GM21447 (cell line): ENCODE results near the gene PPP6R2.

Experiments used
- ATAC-seq: cut with Tn5 transposase; IDR thresholded peaks from one replicate; pipeline ENCODE4 v1.9.1; 2021; ENCODE audit not compliant: unreplicated experiment

Gene PPP6R2

DNA sequence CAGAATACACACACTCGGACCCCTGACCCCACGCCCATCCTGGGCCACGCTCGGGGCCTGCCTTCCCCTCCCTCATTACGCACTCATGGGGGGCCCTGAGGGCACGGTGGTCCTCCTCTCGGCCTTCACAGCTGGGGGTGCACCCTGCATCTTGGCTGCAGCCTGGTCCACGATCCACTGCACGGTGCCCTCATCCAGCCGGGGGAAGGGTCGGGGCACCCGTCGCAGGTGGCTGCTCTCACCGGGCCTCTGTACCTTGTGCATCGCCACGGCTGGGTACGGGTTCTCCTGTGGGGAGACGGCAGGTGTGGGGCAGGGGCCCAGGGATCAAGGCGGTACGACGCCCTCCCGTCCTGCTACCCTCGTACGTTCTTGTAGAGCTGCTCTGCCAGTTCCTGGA, 121.3 kb downstream of the PPP6R2 start:
- no peak for ATAC-seq

DNA sequence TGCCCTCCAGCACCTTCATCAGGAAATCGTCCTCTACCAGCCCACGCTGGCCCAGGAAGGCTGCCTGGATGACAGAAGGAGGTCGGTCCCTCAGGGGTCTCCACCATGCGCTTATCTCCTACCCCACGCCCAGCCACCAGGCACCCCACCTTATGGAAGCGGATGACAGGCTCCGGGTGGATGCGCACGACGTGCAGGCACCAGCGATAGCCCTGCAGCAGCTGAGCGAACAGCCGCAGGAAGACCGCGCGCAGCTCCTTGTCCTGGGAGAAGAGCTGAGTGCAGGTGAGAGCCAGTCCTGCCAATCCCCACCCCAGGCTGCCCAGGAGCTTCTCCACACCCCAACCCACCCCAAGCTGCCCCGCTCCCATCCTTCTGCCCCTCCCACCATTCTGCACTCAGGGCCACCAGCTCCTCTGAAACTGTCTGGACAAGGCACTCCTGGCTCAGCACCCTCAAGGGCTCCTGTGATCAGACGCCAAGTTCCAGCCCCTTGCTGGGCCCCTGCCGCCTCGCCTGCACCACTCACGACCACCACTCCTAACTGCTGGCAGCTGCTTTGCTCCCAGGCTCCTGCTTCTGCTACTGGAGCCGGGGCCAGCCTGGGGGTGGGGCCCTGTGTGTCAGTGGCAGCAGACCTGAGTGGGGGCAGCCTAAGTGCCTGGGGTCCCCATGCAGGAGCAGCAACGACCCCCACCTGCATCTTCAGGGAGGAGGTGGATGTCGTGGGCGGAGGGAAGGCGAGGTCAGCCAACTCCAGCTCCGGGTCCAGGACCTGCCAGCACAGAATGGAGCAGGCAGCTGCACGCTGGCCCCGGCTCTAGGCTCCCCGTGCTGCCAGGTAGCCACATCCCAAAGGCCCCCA, 122.2 kb downstream of the PPP6R2 start:
- ATAC-seq, result no peak

DNA sequence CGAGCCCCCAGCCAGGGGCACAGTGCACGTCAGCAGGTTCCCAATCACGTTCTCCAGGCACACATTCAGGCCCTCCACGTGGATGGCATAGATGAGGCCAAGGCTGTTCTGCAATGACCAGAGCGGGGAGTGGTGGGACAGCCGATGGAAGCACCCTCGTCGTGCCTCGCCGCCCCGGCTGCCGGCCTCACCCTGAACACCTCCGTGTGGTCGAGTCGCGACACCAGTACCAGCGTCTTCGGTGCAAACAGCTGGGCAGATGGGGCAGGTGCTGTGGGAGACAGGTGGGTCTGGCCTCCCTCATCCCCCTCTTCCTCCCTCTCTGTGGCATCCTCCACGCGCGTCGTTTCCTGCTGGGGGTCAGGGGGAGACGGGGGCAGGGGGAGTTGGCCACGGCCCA, 124.2 kb downstream of the PPP6R2 start:
- no peak for ATAC-seq

DNA sequence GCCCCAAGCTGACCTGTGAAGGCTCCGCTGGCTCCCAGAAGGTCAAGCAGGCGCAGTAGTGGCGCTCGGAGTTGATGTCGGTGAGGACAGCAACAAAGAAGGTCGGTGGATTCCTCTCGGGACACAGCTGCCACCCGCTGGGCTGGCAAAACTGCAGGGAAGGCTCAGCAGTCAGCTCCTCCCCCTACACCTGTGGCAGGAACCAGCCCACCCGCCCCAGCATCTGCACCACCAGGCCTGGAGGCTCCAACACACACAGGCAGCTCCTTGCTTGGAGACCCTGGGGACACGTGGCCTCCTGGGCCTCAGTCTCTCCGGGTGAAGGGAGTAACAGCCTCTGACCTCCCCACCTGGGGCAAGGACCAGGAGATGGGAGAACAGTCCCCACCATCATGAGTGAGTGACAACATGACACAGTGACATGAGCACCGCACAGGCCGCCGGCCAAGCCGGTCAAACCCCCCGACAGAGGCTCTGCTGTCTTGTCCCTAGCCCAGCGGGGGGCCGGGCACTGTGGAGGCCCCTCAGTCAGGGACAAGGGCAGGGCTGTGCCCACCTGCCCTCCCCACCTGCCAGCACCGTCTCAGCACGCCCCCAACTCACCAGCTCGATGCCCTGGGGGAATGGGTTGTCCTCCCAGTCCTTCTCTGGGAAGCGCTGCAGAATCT, 124.8 kb downstream of the PPP6R2 start:
- no peak for ATAC-seq

DNA sequence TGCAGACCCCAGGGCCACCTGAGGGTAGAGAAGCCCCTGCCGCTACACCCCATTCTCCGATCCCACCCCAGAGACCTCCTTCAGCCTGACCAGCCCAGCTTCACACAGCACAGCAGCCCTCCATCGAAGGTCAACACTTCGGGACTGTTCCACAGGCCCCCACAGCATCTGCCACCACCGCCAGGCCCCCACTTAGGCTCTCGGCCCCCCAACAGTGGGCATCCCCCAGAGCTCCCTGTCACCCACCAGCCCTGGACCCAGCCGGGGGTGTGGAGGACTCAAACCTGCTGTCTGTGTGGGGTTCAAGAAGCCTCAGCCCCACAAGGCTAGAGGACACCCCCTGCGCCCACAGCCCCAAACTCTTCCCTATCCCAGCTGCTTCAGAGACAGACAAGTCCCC, 125.5 kb downstream of the PPP6R2 start:
- ATAC-seq, result no peak

DNA sequence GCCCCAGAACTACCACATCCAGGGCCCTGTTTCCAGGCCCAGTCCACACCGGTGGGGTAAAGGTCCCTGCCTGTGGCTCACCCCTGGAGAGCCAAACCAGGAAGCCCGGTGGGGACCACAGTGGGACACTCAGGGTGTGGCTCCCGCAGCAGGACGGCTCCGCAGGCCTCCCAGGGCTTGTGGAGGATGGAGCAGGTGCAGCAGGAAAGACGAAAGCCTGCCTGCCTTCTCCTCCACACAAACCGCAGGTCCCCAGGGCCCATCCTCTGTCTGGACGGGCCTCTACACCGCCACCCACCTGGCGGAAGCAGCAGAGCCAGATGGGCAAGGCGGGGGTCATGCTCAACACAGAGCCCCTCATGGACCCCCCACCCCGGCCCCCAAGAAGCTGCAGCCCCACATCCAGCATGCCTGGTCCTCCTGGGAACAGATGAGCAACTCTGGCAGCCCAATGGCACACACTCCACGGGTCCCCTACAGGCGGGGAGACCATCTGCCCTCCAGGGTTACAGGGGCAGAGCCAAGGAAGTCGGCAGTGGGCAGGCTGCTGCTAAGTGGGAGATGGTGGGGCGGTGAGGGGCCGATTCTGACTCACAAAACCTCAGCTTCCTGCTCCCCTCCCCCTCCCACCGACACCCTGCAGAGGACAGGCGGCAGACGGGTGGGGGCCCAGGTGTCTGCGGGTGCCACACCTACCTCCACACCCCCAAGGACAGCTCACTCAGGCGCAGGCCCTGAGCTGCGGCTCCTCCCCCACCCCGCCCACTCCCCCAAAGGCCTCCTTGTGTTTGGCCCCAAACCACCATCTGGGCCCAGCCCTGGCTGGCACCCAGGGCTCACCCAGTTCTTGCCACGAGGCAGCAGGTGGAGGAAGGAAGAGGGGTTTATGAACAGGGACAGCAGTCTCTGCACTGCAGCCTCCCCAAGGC, 126.5 kb downstream of the PPP6R2 start:
- ATAC-seq, result peak; percentile 56

DNA sequence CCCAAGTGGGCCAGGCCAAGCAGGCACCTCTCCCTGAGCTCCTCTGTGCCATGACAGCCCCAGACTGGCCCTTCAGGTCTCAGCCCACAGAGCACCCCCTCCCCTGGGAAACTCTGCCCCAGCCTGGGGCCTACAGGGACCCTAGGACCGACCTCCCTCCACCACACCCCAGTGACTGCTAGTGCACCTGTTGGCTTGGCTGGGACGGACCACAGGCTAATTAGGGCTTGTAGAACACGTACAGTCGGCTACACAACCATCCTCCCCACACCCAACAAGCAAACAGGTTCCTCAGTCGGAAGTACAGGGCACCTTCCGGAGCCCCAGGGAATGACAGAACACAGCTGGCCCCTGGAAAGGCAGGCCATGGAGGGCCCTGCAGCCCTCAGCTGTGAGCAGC, 127.4 kb downstream of the PPP6R2 start:
- no peak for ATAC-seq

DNA sequence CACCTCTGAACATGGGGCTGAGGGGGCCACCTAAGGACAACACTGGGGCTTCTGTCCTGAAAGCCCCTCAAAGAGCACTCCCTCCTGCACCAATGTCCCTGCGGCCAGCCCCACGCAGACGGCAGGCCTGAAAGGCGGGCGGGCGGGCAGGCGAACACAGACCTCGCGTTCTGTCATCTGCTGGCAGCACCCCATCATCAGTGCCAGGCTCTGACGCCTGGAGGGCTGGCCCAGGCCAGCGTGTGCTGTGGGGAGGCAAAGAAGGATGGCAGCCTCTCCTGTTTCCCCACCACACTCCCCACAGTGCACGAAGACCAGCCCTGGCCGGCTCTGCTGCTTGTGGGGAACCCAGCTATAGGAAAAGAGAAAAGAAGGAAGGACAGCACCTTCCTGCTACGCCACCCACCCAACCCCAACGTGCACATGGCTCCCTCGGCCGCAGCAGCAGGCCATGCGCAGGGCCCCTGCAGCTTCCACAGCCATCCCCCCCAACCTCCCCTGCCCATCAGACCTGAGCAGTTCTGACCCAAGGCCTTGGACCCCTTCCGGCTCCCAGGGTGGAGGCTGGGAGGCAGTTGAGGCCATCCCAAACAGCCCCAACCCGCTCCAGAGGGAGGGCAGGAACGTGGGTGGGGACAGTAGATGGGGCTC, 128.2 kb downstream of the PPP6R2 start:
- ATAC-seq, result no peak

DNA sequence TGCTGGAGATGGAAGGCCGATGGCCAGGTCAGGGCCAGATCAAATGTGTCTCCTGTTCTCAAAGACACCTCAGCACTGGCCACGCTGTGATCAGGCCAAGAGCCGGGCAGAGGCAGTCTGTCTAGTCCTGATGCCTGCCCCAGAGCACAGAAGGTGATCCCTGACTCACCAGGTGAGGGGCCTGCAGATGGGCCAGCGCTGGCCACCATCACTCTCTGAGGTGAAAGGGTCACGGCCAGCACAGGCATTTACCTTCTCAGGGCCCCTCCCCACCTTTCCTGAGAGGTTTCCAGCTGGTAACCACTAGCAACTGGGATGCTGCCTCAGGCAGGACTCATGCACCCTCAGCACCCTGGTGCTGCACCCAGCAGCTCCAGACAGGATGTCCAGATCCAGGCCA, 128.8 kb downstream of the PPP6R2 start:
- no peak for ATAC-seq

DNA sequence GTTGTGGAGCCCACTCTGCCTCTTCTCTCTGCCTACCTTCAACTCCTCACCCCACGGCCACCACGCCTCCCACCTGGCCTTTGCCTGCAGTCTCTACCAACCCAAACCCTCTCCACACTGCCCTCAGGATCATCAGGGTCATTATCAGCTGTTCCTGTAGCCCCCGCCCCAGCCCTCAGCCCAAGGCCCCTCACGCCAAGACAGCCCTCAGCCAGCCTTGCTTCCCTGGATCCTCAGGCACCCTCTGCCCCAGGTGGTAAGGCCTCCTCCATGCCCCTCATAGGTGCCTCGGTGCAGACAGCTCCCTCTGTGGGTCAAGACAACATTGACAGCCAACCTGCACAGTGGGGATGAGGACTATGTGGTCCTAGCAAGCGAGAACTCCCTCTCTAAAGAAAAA, 130.0 kb downstream of the PPP6R2 start:
- ATAC-seq, result no peak

DNA sequence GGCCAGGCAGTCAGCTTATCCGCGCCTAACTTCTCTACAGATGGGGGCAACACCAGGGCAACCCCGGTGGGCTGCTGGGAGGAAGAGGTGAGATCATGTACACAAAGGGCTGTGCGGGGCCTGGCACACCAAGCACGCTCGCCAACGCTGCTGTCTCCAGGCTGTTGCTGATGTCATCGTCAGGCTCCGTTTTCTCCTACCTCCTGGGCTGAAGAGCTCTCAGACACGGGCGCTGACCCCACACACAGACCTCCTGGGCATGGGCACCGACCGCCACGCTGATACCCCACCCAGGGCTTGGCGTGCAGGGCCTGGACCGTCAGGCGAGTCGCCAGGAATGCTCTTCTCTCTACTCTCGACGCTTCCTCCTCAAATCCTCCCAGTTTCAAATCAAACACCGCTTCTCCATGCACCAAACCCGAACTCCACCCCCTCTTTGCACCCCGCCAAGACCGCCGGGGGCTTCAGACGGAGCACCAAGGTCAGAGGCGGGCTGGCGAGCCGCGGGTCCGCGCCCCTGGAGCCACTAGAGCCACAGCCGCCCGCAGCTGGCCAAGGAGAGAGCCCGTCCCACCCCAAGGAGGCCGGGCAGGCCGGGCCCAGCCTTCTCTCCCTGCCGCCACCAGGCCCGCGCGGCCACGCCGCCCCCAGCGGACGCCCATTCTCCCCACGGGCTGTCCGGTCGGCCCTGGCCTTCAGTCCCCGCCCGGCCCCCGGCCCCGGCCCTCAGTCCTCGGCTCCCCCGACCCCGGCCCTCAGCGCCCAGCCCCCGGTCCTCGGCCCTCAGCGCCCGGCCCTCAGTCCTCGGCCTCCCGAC, 130.9 kb downstream of the PPP6R2 start:
- no peak for ATAC-seq

DNA sequence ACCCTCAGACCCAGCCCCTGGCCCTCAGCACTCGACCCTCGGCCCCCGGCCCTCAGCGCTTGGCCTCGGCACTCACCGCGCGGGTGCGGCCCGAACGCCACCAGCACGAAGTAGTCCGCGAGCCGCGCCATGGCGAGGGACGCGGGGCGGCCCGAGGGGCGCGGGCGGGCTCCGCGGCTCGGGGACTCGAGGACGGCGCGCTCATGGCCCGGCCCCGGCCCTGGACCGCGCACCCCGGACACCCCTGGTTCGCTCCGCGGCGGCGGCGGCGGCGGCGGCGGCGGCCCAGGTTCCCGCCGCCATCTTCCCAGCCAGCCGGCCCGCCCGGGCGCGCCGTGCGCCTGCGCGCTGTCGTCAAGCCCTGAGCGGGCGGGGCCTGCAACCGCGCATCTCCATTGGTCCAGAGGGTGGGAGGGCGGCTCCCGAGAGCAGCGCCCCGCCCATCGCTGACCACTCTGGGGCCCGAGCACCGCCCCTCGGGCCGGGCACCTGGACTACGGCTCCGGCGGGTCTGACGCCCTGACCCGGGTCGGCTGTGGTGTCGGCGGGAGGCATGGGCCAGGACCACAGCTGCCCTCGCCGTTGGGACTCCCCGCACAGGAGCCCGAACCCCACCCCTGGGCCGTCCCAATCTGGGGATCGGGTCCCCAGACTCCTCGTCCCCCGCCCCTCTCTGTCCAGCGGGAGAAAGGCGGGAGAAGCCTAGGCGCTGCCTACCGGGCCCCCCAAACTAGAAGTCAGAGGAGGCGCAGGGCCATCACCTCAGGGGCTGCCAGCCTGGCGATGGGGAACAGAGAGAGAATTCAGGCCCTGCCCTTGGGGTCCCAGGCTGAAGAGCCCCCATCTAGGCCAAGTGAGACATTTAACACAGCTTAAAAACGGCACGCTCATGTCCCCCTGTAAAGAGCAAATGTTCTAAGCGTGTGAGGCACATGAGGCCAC, 131.9 kb downstream of the PPP6R2 start, which contains the start of gene SBF1:
SBF1 (minus strand) TSS at position 326 of the 942 bp plus-strand sequence; CDS start at position 131, 195 bp downstream.
- peak; percentile 50 for ATAC-seq

DNA sequence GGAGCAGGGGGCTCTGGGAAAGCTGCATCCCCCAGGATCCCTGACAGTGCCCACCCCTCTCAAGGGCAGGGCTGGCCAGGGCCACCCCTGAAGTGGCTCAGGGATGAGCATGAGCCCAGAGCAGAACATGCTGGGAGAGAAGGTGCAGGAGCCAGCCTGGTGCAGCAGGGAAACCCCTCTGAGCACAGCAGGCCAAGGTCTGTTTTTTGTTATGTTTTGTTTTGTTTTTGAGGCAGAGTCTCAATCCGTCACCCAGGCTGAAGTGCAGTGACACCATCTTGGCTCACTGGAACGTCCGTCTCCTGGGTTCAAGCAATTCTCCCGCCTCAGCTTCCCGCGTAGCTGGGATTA, 132.5 kb downstream of the PPP6R2 start:
- ATAC-seq, result no peak

DNA sequence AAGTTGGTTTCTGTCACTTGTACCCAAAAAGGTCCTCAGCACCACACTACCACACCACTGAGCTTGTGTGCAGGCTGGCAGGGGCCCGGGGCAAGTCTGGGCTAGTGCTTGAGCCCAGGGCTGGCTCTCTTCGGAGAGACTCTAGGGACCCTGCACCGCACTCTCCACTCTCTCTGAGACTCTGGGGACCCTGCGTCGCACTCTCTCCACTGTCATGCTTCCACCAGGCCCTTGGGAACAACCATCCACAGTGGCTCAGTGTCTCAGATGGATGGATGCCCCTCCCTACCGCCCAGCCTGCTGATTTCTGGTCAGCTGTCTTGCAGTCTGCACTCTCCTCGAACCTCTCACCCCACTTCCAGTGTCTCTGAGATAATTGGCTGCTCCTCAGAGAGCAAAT, 133.7 kb downstream of the PPP6R2 start:
- no peak for ATAC-seq

DNA sequence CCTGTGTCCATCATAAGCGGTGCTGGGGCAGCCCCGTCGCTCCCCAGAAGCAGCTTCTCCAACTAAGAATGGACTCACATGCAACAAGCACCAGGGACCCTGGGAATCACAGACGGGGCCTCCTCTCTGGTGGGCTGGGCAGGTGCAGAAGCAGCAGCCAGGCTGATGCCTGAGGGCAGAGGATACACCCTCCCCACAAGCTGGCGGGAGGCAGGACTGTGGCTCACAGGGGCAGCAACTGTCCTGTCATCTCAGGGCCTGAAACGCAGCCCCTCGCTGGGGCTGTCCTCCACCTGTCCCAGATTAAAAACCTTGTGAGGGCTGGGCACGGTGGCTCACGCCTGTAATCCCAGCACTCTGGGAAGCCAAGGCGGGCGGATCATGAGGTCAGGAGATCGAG, 134.8 kb downstream of the PPP6R2 start:
- no peak for ATAC-seq

DNA sequence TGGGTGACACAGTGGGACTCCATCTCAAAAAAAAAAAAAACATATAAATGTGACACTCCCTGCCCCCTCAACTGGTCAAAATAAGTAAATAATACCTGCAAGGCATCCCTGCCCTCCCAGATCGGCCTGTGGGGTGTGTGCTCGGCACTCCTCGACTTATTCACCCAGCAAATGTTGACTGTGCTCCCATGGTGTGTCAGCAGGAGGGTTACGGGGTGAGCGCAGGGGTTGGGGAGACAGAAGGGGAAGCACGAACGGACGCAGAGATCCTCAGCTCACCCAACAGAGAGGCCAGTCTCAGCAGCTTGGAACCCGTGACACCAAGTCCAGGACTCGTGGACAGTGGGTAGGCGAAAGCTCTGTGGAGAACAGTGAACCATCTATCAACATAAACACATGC, 136.6 kb downstream of the PPP6R2 start:
- ATAC-seq, result no peak

DNA sequence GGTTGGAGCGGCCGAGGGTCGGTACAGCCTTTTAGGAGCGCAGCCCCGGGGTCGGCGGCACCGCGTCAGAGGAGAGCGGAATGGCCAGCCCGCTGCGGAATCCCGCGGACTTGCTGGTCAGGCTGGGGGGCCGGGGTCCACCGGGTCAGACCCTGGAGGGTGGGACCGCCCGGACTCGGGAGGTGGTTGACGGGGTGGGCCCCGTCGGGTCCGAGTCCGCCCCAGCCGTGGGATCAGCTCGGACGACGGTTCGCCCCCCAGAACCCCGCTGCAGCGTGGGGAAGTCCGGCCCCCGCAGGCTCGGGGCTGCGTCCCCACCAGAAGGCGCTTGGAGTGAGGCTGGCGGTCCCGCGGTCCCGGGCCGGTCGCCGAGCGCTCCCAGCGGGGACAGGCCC, 137.9 kb downstream of the PPP6R2 start:
- no peak for ATAC-seq

DNA sequence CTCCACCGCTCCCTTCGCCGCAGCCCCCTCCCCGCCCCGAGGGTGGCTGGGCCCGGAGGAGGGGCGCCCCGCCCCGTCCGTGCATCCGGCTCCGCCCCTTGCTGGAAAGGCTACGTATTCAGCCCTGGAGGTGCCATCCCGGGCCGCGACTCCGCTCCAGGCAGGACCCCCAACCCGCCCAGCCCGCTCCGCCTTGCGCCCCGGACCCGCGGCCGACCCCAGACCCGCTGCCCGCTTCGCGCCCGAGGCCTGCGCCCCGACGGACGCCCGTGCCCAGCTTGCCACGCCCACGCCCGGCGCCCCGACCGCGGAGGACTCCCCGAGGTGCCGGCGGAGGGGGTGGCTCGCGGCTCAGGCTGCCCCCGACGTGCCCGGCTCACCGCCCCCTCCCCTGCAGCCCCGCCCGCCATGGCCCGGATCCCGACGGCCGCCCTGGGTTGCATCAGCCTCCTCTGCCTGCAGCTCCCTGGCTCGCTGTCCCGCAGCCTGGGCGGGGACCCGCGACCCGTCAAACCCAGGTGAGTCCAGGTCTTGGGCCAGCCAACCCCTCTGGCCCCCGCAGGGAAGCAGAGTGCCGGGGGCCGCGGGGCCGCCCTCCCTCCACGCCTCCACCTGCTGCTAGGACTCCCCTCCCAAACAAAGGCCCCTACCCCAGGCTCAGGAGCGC, 138.4 kb downstream of the PPP6R2 start, which contains the start of gene ADM2:
ADM2 (plus strand) TSS at position 104 of the 667 bp plus-strand sequence; CDS start at position 409, 305 bp downstream.
- no peak for ATAC-seq
